Measurements from ENCODE around the gene FUT7.

Gene FUT7

GRCh38 chr9:137027369-137028262, 4.3 kb downstream of the FUT7 start, which contains the start of gene ABCA2:
Gene ABCA2 (minus strand): TSS chr9:137028237. CDS start chr9:137028140, 97 bp downstream.
- no peaks in the 10 kb centered on the region for H3K27me3 ChIP-seq (ENCODE audit: control insufficient read depth in 1 of 2, insufficient read depth in 2 of 2, low read length in 2 of 2)
- H3K9ac ChIP-seq (ENCODE audit: low read length) = no peak within 1 kb of the TSS
- H3K27ac ChIP-seq (ENCODE audit: low read depth, low read length) = peak within 1 kb of the TSS; percentile 52
- peaks cover 27% of the 10 kb centered on the region for H3K4me1 ChIP-seq (ENCODE audit: insufficient read depth, low read length)
- H3K4me3 ChIP-seq (ENCODE audit: low read depth in 1 of 2, low read length in 2 of 2) = peak within 1 kb of the TSS; percentile 38 to 71
- no peaks in the 10 kb centered on the region for H3K36me3 ChIP-seq (ENCODE audit: insufficient read depth, low read length)
- H3K9me3 ChIP-seq (ENCODE audit: low read length) = no peaks in the 10 kb centered on the region

GRCh38 chr9:137026828-137027227, 5.1 kb downstream of the FUT7 start:
- H3K27ac ChIP-seq (ENCODE audit: low read depth, low read length) = no peak overlapping the region
- no peak overlapping the region for H3K9ac ChIP-seq (ENCODE audit: low read length)
- peaks cover 27% of the 10 kb centered on the region for H3K4me1 ChIP-seq (ENCODE audit: insufficient read depth, low read length)
- no peaks in the 10 kb centered on the region for H3K9me3 ChIP-seq (ENCODE audit: low read length)
- H3K4me3 ChIP-seq (ENCODE audit: low read depth in 1 of 2, low read length in 2 of 2) = peak overlapping the region in 1 of 2 donors; percentile 45
- no peaks in the 10 kb centered on the region for H3K36me3 ChIP-seq (ENCODE audit: insufficient read depth, low read length)
- H3K27me3 ChIP-seq (ENCODE audit: control insufficient read depth in 1 of 2, insufficient read depth in 2 of 2, low read length in 2 of 2) = no peaks in the 10 kb centered on the region

- Histone ChIP-seq H3K4me1 (ENCODE audit: insufficient read depth, low read length) (peaks cover 27% of the 10 kb centered on the region), H3K36me3 (ENCODE audit: insufficient read depth, low read length) (no peaks in the 10 kb centered on the region), H3K4me3 (ENCODE audit: low read depth in 1 of 2, low read length in 2 of 2) (no peak overlapping the region), H3K27ac (ENCODE audit: low read depth, low read length) (no peak overlapping the region), H3K9ac (ENCODE audit: low read length) (no peak overlapping the region), H3K9me3 (ENCODE audit: low read length) (no peaks in the 10 kb centered on the region), H3K27me3 (ENCODE audit: control insufficient read depth in 1 of 2, insufficient read depth in 2 of 2, low read length in 2 of 2) (no peaks in the 10 kb centered on the region)
Measured at GRCh38 chr9:137026384-137026783, 5.5 kb downstream of the FUT7 start.

GRCh38 chr9:137025517-137025966, 6.3 kb downstream of the FUT7 start:
- no peak overlapping the region for H3K9ac ChIP-seq (ENCODE audit: low read length)
- no peaks in the 10 kb centered on the region for H3K9me3 ChIP-seq (ENCODE audit: low read length)
- no peaks in the 10 kb centered on the region for H3K27me3 ChIP-seq (ENCODE audit: control insufficient read depth in 1 of 2, insufficient read depth in 2 of 2, low read length in 2 of 2)
- H3K27ac ChIP-seq (ENCODE audit: low read depth, low read length) = no peak overlapping the region
- peaks cover 27% of the 10 kb centered on the region for H3K4me1 ChIP-seq (ENCODE audit: insufficient read depth, low read length)
- no peak overlapping the region for H3K4me3 ChIP-seq (ENCODE audit: low read depth in 1 of 2, low read length in 2 of 2)
- H3K36me3 ChIP-seq (ENCODE audit: insufficient read depth, low read length) = no peaks in the 10 kb centered on the region

- Histone ChIP-seq H3K9ac (ENCODE audit: low read length) (no peak overlapping the region), H3K4me1 (ENCODE audit: insufficient read depth, low read length) (peaks cover 15% of the 10 kb centered on the region), H3K27ac (ENCODE audit: low read depth, low read length) (no peak overlapping the region), H3K4me3 (ENCODE audit: low read depth in 1 of 2, low read length in 2 of 2) (no peak overlapping the region), H3K27me3 (ENCODE audit: control insufficient read depth in 1 of 2, insufficient read depth in 2 of 2, low read length in 2 of 2) (no peaks in the 10 kb centered on the region), H3K9me3 (ENCODE audit: low read length) (no peaks in the 10 kb centered on the region), H3K36me3 (ENCODE audit: insufficient read depth, low read length) (no peaks in the 10 kb centered on the region)
Measured at GRCh38 chr9:137023583-137023991, 8.3 kb downstream of the FUT7 start.

GRCh38 chr9:137023157-137023556, 8.7 kb downstream of the FUT7 start:
- Histone ChIP-seq H3K9ac (ENCODE audit: low read length) (no peak overlapping the region), H3K27ac (ENCODE audit: low read depth, low read length) (no peak overlapping the region), H3K36me3 (ENCODE audit: insufficient read depth, low read length) (no peaks in the 10 kb centered on the region), H3K9me3 (ENCODE audit: low read length) (no peaks in the 10 kb centered on the region), H3K4me3 (ENCODE audit: low read depth in 1 of 2, low read length in 2 of 2) (no peak overlapping the region), H3K4me1 (ENCODE audit: insufficient read depth, low read length) (peaks cover 12% of the 10 kb centered on the region), H3K27me3 (ENCODE audit: control insufficient read depth in 1 of 2, insufficient read depth in 2 of 2, low read length in 2 of 2) (no peaks in the 10 kb centered on the region)

- Histone ChIP-seq H3K27me3 (ENCODE audit: control insufficient read depth in 1 of 2, insufficient read depth in 2 of 2, low read length in 2 of 2) (no peaks in the 10 kb centered on the region), H3K27ac (ENCODE audit: low read depth, low read length) (no peak overlapping the region), H3K4me3 (ENCODE audit: low read depth in 1 of 2, low read length in 2 of 2) (no peak overlapping the region), H3K9me3 (ENCODE audit: low read length) (no peaks in the 10 kb centered on the region), H3K9ac (ENCODE audit: low read length) (no peak overlapping the region), H3K36me3 (ENCODE audit: insufficient read depth, low read length) (no peaks in the 10 kb centered on the region), H3K4me1 (ENCODE audit: insufficient read depth, low read length) (peaks cover 12% of the 10 kb centered on the region)
Measured at GRCh38 chr9:137022662-137023008, 9.3 kb downstream of the FUT7 start.

GRCh38 chr9:137021979-137022661, 9.8 kb downstream of the FUT7 start:
- no peaks in the 10 kb centered on the region for H3K9me3 ChIP-seq (ENCODE audit: low read length)
- H3K36me3 ChIP-seq (ENCODE audit: insufficient read depth, low read length) = no peaks in the 10 kb centered on the region
- peaks cover 8% of the 10 kb centered on the region for H3K4me1 ChIP-seq (ENCODE audit: insufficient read depth, low read length)
- no peaks in the 10 kb centered on the region for H3K27me3 ChIP-seq (ENCODE audit: control insufficient read depth in 1 of 2, insufficient read depth in 2 of 2, low read length in 2 of 2)
- H3K9ac ChIP-seq (ENCODE audit: low read length) = no peak overlapping the region
- no peak overlapping the region for H3K27ac ChIP-seq (ENCODE audit: low read depth, low read length)
- no peak overlapping the region for H3K4me3 ChIP-seq (ENCODE audit: low read depth in 1 of 2, low read length in 2 of 2)

GRCh38 chr9:137021568-137021978, 10.3 kb downstream of the FUT7 start:
- H3K4me3 ChIP-seq (ENCODE audit: low read depth in 1 of 2, low read length in 2 of 2) = no peak overlapping the region
- no peaks in the 10 kb centered on the region for H3K36me3 ChIP-seq (ENCODE audit: insufficient read depth, low read length)
- H3K27me3 ChIP-seq (ENCODE audit: control insufficient read depth in 1 of 2, insufficient read depth in 2 of 2, low read length in 2 of 2) = no peaks in the 10 kb centered on the region
- H3K9me3 ChIP-seq (ENCODE audit: low read length) = no peaks in the 10 kb centered on the region
- H3K4me1 ChIP-seq (ENCODE audit: insufficient read depth, low read length) = peaks cover 5% of the 10 kb centered on the region
- H3K9ac ChIP-seq (ENCODE audit: low read length) = no peak overlapping the region
- no peak overlapping the region for H3K27ac ChIP-seq (ENCODE audit: low read depth, low read length)

- no peaks in the 10 kb centered on the region for H3K4me1 ChIP-seq (ENCODE audit: insufficient read depth, low read length)
- H3K27ac ChIP-seq (ENCODE audit: low read depth, low read length) = no peak overlapping the region
- H3K4me3 ChIP-seq (ENCODE audit: low read depth in 1 of 2, low read length in 2 of 2) = no peak overlapping the region
- no peak overlapping the region for H3K9ac ChIP-seq (ENCODE audit: low read length)
- H3K36me3 ChIP-seq (ENCODE audit: insufficient read depth, low read length) = no peaks in the 10 kb centered on the region
- H3K27me3 ChIP-seq (ENCODE audit: control insufficient read depth in 1 of 2, insufficient read depth in 2 of 2, low read length in 2 of 2) = no peaks in the 10 kb centered on the region
- H3K9me3 ChIP-seq (ENCODE audit: low read length) = no peaks in the 10 kb centered on the region
Measured at GRCh38 chr9:137020771-137021567, 10.9 kb downstream of the FUT7 start.

All from muscle layer of colon (tissue), 2 donors.